GM18873 (cell line): ENCODE measurements around the gene HAUS7.

ENCODE experiments used
- ATAC-seq: cut with Tn5 transposase; IDR thresholded peaks from one replicate; pipeline ENCODE4 v1.9.1; 2021; ENCODE audit warnings: mild to moderate bottlenecking, moderate library complexity, moderate number of reproducible peaks; ENCODE audit not compliant: unreplicated experiment, low FRiP score

The HAUS7 gene

DNA sequence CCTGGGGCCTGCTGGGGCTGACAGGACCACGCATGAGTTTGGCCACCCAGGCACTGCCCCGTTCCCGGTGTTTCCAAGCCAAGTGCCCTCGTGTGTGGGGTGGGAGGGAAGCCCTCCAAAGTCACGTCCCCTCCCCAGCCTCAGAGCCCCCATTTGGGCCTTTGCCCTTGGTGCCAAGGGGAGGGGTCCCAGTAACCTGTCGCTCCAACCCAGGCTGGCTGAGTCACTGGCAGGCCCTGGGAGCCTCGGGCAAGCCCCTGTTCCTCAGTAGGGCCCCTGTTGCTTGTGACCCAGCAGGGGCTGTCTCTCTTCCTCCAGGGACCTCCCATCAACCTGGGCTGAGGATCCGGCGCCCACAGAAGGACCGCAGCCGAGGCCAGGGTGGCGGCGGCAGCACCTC is 10.7 kb upstream of the HAUS7 start:
- no peak for ATAC-seq

DNA sequence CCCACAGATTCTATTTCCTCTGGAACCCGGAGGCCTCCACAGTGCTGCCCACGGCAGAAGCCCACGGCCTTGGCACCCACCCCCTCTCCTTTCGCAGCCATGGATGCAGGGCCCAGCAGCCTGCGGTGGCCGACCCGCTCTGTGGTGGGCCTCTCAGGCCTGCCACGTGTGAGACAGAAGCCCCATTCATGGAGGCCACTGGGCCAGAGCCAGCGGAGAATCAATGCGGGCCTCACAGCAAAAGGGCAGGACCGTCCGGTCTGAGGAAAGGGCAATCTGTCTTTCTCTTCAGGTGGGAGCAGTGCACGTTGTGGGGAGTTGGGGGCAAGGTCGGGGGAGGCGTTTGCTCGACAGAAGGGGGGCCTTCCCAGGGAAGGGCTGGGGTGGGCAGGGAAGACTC is 8.4 kb upstream of the HAUS7 start:
- no peak for ATAC-seq

DNA sequence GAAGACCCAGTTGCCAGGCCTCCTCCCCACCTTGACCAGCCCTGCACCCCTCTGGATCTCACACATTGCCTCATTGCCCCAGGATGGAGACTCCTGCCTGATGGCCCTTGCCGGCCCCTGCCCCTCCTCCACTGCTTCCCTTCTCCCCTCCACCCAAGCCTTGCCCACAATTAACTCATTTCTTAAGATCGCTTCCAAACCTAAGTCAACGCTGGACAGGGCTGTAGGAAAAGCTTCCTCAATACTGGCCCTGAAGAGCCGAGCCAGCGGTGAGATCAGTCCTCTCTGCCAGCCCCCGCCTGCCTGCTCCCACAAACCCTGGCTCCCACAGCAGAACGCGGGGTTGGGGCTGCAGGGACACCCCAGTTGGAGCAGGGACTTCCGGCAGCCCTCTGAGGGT is 7.5 kb upstream of the HAUS7 start:
- no peak for ATAC-seq

DNA sequence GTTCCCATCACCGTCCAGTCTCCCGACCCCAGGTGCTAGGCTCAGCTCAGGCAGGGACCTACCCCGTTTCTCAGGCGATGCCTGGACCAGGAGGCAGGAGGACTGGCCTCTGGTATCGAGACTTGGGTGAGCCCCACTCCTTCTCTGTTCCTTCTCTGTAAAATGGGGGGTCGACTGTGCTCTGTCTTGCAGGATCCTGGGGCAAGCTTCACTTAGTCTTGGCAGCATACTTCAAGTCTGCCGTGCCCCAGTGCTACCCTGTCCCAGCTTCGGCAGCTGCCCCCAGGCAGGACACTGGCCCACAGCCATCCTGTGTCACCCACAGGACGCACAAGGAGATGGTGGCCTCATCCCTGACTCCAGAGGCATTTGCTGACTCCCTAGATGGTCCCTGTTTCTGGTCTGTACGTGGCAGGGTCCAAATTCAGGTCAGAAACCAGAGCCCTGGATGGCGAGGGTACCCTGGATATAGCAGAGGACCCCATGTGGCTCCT is 7.0 kb upstream of the HAUS7 start:
- no peak for ATAC-seq

DNA sequence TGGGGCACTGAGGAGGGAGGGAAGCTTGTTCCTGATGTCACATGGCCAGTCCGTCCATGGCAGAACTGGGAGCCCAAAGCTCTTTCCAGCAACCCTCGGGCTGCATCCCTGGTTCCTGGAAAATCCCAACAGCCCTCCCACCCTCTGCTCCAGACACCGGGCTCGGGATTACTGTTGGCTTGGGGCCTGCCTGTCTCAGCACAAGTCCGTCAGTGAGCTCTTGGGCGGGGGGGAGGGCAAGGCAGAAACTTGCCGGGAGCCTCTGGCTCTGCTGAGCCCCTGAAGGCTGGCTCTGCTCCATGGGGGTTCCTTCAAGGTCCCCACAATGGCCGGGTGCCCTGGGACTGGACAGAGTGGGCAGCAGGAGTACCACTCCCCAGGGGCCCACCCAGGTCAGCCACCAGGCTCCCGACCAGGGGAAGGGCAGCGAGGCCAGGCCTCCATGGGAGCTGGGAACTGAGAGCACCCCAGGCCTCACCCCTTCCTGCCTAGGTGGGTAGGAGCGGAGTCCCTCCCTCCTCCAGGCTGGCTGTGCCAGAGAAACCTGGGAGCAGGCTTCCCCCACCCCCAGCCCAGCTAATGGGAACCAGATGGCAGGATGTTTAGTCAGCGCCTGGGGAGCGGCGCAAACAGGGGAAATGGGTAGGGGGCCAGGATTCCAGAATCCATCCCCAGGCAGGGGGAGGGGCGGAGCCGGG is 6.4 kb upstream of the HAUS7 start:
- no peak for ATAC-seq

DNA sequence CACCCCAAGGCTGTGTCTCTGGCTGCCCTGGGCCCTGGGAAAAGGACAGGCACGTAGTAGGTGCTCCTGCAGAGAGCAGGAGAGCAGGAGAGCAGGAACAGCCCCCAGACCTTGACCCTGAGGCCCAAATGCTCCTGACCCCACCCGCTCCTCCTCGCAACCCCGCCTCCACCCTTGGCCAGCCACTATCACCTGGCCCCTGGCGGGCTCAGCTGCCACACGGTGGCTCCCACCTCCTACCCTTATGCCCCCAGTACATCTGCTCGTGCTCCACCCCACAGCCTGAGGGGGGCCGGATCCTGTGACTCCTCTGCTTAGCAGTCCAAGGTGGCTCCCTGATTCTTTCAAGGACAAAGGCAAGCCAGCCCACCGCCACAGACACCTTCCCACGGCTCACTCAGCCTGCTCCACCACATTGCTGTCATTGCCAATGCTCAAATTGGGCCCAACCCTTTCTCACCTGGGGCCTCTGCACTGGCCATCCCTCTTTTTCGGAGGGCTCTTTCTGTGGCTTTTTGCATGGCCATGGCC is 5.4 kb upstream of the HAUS7 start:
- no peak for ATAC-seq

DNA sequence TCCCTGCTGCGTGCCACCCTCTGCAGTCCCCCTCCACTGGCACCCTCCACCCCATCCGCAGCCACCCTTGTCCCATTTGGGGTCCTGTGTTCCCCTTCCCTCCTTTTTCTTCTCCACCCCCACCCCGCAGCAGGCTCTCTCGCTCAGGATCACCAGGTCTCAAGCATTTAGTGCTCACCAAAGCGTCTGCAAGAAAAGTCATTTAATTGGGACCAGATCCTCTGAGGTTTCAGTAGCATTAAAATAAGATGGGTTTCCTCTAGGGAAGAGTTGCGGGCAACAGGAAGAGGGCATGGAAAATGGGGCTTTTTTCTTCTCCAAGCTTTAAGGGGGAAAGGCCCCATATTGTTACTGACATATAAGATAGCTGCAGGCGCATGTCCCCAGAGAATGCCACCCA is 4.9 kb upstream of the HAUS7 start:
- no peak for ATAC-seq

DNA sequence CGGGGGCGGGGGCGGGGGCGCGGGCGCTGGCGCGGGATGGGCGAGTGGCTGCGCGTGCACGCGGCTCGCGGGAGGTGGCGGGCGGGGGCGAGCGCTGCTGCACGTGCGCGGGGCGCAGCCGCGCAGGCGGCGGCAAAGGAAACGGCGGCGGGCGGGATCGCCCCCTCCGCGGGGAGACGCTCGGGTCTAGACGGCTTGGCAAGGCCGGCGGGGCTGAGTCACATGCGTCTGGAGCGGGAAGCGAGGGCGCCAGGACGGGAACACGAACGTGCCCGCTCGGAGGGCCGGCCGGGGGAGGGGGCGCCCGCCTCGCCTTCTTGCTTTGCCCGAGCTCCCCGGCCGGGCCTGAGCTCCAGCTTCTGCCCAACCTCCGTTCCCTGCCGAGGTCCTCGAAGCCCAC is 4.3 kb upstream of the HAUS7 start:
- ATAC-seq = no peak

DNA sequence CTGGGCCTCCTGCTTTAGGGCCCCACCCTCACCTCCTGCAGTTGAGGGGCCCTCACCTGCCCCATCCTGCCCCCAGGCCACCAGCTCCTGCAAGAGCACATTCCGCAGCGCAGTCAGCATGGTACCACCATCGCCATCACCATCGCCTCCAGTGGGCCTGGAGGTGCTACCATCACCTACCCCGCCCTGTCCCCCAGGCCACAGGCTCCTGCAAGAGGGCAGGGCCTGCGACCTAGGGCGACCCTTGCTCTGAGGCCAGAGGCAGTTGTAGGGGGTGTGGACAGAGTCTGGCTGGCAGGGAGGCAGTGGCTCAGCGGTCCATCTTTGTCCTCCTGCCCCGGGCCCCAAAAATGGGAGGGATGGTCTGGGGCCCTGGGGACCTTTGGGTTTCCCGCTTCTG is 3.9 kb upstream of the HAUS7 start:
- no peak for ATAC-seq

DNA sequence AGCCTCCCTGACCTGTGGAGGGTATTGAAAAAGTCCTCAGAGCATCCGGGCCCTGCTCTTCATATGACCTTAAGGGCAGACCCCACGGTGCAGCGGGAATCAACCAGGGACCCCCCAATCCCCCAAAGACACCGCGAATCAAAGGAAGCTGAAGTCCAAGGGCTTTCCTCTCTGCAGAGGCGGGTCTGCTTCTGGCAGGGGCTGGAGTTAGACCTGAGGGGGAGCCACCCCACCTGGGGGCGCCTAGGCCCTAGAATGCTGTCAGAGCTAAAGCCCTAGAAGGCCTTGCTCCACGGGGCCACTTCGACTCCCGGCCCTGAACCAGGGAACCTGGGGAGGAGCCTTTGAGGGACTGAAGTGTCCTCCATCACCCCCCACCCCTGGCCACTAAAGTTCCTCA is 2.8 kb upstream of the HAUS7 start:
- ATAC-seq = no peak

DNA sequence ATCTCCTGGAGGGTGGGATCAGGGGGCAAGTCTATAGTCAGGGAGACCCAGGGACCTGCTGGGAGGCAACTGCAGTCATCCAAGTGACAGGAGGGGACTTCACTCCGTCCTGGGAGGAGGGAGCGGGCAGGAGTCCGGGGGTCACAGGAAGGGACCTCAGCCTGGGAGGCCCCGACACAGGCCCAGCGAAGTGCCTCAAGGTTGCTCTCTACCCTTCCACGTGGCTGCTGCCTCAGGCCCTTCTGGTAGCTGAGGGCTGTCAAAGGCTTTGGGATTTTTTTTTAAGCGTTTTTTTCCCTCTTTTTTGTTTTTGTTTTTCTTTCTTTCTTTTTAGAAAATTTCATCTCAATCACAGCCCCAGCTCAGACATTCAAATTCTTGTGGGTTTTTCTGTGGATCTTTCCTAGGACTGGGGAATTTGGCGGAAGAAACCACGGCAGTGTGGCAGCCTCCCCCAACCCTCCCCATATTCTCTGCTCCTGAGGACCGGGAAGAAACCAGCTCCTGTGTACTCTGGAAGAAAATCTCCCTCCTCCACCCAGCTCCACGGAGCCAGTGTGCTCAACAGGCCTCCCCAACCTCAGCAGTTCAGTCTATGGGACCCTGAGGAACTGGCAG is 1.4 kb upstream of the HAUS7 start:
- ATAC-seq = no peak

DNA sequence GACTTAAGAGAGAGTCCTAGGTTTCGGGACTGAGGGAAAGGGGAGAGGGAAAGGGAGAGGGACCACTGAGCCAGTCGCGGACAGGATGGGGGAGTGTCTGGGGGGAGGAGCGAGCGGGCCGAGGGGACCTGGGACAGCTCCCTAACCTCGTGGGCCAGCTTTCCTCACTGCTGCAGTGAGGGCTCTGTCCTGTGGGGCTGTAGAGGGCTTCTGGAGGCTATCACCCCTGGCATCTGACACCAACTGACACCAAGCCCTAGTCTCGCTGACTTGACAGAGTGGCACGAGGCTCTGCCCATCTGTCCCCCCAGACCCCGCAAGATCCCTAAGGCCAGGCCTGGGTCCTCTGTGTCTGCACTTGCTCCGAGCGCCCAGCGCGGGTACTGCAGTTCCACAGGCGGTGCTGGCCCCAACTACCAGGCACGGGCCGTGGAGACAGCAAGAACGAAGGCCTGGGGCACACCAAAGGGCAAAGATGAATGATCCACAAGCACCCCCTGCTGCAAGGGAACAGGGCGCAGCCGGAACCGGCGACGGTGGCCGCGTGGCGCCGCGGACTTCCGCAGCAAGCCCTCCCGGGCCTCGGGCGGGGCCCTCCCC is 465 bp downstream of the HAUS7 start:
- peak; percentile 25 for ATAC-seq

DNA sequence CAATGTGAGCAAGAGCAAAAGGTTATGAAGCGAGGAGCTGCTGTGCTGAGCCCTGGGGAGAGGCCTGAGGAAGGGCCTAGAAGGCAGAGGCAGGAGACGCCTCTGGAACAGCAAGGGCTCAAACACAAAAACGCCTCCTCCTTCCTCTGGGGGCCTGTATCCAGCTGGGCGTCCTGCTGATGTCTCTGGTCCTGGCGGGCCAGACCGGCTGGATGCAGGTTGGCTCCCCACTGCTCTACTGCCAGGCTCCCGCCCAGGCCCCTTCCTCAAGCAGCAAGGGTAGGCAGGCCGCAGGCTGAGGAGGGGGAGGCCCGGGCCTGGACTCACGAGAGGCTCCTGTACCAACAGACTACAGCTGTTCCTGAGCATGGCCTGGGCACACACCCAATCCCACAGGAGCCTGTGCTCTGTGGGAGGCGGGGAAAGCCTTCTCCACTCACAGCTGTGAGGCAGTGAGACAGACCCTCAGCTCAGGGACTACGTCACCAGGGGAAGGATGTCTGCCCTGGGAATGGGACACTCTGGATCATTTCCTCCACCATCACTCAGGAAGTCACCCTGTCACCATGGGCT is 2.3 kb downstream of the HAUS7 start:
- ATAC-seq = no peak

DNA sequence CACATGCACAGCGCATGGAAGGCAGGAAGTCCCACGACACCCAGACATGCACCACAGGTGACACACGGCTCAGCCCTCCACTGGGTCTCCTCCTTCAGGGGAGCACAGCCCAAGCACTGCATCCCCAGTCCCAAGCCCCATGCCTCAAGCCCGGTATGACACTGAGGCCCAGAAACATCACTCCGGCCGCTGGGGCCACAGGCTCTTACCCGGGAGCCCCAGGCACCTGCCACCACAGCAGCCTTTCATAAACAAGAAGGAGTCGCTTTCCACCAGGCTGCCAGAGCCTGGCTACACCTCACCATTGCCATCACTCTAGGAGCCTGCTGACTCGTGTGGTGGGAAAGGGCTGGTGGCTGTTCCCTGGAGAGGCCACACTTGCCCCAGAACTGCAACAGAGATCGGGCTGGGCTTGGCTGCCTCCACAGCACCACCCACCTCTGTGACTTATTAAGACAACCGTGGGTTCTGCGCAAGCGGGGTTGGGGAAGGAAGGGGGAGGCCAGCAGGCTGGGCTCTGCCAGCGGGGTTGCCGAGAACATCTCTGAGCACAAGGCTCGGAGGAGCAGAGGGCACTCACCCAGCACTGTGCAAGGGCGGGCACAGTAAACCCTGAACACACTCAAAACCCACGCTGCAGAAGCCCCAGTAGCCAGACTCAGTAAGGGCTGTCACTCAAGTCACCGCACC is 4.5 kb downstream of the HAUS7 start:
- no peak for ATAC-seq

DNA sequence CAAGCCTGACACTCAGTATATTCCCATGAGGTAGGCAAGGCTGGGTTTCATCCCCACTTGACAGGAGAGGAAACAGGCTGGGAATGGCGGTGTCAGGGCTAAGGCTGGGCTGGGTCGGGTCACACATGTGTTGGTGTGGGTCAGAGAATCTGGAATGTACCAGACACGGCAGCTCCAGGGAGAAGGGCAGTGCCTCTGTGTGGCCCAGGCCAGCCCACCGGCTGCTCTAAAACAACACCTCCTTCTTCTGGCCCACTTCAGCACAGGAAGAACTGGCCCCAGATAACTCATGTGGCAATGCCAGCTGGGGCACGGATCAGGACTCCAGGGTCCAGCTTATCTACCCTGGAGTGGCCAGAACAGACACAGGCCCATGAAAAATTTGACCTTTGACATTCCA is 6.3 kb downstream of the HAUS7 start:
- ATAC-seq = no peak

DNA sequence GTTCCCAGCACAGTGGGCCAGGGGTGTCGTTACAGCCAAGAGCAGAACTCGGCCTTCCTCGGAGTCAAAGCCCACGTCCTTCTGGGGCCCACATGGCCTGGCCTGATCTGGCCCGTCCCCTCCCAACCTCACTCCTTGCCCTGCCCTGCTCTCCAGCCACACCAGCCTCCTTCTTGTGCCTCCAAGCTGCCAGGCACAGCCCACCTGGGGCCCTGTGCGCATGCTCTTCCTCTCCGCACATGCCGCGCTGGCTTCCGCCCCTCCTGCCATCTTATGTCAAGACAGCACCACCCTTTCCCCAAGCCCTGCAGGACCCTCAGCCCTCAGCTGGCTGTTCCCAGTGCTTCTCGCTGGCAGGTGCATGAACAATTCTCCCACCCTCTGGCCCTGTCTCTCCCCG is 6.8 kb downstream of the HAUS7 start:
- ATAC-seq = no peak

DNA sequence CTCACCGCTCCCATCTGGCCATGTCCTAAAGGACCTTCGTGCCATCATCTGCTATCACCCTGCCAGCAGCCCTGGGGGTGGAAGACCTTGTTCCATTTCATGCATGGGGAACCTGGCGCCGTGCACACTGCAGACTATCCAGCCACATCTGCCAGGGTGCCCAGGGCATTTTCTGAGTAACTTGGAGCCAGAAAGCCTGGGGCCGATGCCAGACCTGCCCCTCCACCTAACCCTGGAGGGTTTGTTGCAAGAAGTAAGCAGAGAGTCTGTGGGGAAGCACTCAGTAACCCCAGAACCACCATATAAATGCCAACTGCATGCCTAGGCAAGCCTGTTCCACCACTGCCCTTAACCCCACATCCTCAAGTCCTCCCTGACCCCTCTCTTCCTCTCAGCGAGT is 7.3 kb downstream of the HAUS7 start:
- ATAC-seq = no peak

DNA sequence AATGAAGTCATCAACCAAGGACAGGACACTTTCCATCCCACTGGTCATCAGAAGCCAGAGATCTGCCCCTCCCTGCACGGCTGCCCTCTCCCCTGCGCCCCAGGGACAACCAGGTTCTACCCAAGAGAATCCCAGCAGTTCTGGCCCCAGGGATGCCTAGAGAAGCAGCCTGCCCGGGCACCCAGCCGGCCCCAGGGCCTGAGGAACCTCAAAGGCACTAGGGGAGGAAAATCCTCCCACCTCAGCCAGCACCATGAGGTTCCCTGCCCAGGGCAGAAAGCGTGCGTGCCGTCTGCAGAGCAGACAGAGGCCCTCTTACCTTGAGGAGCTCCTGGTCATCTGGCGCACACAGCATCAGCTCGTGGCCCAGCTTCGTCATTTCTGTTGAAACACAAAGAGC is 8.1 kb downstream of the HAUS7 start:
- ATAC-seq = no peak

DNA sequence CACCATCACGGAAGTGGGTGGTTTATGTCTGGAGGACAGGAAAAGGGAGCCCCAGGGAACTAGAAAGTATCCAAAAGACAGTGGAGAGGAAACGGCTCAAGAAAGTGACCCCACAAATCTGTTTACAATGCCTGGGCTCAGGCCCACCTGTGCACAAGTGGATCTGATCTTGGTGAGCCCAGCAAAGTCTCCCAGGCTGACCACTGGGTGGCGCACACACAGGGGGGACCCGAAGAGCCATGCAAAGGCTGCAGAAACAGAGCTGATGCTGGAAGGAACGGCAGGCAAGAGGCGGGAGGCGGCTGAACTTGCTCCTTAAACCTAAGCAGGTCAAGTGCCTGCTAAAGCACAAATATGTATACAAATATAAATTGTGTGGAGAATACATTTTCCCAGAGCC is 9.6 kb downstream of the HAUS7 start:
- ATAC-seq = no peak

DNA sequence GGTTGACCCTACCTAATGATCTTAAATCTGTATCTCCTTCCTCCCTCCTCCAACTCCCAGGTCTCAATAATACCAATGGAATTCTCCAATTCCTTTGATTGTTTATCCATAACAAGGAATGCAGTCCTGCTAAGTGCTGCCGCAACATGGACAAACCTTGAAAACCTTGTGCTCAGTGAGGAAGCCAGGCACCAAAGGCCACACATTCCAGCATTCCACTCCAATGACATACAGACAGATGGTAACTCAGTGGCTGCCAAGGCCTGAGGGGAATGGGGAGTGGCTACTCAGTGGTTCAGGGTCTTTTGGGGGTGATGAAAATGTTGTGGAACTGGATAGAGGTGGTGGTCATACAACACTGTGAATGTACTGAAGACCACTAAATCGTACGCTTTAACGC is 10.4 kb downstream of the HAUS7 start:
- ATAC-seq = no peak

DNA sequence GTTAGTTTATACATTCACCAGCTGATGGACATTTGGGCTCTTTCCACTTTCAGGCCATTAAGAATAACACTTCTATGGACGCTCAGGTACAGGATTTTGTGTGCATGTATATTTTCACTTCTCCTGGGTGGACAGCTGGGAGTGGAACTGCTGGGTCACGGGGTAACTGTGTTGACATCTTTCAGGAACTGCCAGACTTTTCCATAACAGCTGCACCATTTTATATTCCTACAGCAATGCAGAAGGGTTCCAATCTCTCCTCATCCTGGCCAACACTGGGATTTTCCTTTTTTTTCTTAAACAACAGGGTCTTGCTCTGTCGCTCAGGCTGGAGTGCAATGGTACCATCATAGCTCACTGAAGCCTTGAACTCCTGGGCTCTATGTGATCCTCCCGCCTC is 11.9 kb downstream of the HAUS7 start:
- no peak for ATAC-seq
